ENCODE measurements around the gene MRPS30.

DNA sequence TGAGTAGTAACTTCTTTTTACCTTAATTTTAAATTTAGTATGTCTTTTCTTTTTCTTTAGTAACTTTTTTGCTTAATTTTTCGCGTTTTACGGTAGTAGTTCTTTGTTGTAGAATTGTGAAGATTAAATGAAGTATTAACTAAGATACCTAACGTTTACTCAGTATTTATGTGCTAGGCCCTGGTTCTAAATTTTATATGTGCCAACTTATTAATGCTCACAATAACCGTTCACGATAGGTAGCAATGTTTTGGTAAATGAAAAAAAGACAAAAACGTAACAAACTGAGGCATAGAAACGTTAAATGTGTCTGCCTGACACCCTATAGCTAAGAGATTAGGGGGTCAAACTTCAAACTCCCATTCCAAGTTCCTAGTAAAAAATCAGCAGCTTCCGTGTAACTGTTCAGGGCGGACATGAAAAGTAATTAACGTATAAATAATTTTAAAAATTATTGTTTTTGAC, 1.2 kb downstream of the MRPS30 start:
- TF ChIP-seq GATA2 (IDR thresholded peaks at IDR 0.05; ENCODE audit: low read depth, low read length) (no peak), GATA3 (IDR thresholded peaks at IDR 0.05; ENCODE audit: low read depth, low read length) (no peak)

All from SH-SY5Y (cell line).